ENCODE results near the gene REXO4. TPM values are rescaled to one million over a fixed set of nuclear protein-coding genes. Genes with fewer than 3 reads are reported as not detected.

REXO4 gene
- total and polyA plus RNA-seq, 2 of the 13 experiments (the other 11 are each of a cell fraction or from before 2014, with no cell fraction given): 18.5 to 30.4 TPM

- TF ChIP-seq LRRFIP1 (CRISPR knock-in tag; conservative IDR thresholded peaks at IDR 0.05): no peak
- 0 out of 2 replicates have a peak, but pooled peaks have one; percentile 31 for TF ChIP-seq KDM3A (CRISPR knock-in tag; IDR thresholded peaks at IDR 0.05; ENCODE audit: low read depth)
- peak; percentile 65; the same call in 1 of the 2 replicates for TF ChIP-seq ZNF788 (CRISPR knock-in tag; IDR thresholded peaks at IDR 0.05; ENCODE audit: borderline replicate concordance)
- no peak for TF ChIP-seq ATF3 (CRISPR knock-in tag; IDR thresholded peaks at IDR 0.05)
- TF ChIP-seq ZNF605 (CRISPR knock-in tag; IDR thresholded peaks at IDR 0.05): no peak
Observed at GRCh38 chr9:133406480-133407307, 11.1 kb downstream of the REXO4 start (continued).

GRCh38 chr9:133405508-133406438, 12.0 kb downstream of the REXO4 start:
- 94% methylated on average over 14 of the region's 19 CpGs for WGBS (ENCODE audit: low lambda C conversion rate)
- DNase-seq (ENCODE audit: low spot score) (no peak), FAIRE-seq (no peak), ATAC-seq (no peak)
- ChIA-PET CTCF (ENCODE audit: low intra/inter-chr PET ratio, low total read pairs) (interaction anchor here (0.6 to 1.9 kb wide), 3 partner anchors 16 to 80 kb away, joined by 4 to 39 read pairs (median 6); partner anchors contain the start of gene ADAMTS13), POLR2A (no interaction called here)
- BruUV-seq (replicated peaks): no TSS peak
- no peak overlapping the region for H3K9ac ChIP-seq (ENCODE audit: insufficient read depth, low read depth, low read length)
- peaks cover 8% of the 10 kb centered on the region for H3K4me1 ChIP-seq (ENCODE audit: insufficient read depth, low read length)
- peaks cover 24 to 46% of the 10 kb centered on the region in 2 experiments; a peak in 4 of 5 replicates for H3K36me3 ChIP-seq (replicated peaks in 1 of 2; ENCODE audit: control insufficient read depth in 1 of 2, insufficient read depth in 2 of 2, low read length in 2 of 2)
- TF ChIP-seq ZBTB20 (CRISPR knock-in tag; IDR thresholded peaks at IDR 0.05; ENCODE audit: borderline replicate concordance, low read depth) (no peak), ZBTB33 (CRISPR knock-in tag; IDR thresholded peaks at IDR 0.05) (peak; percentile 40; the same call in 1 of the 2 replicates), POLR2G (IDR thresholded peaks at IDR 0.05; ENCODE audit: low read depth, low read length) (0 out of 2 replicates have a peak, but pooled peaks have one; percentile 10)
- H3K79me2 ChIP-seq (ENCODE audit: insufficient read depth, low read length): no peaks in the 10 kb centered on the region
- no peaks in the 10 kb centered on the region for H3K27me3 ChIP-seq (ENCODE audit: control insufficient read depth in 1 of 2, insufficient read depth in 2 of 2, low read length in 2 of 2)
- H3K4me3 ChIP-seq (replicated peaks in 1 of 3; ENCODE audit: insufficient read depth in 1 of 3, low read depth in 2 of 3, low read length in 3 of 3): no peak overlapping the region
- in situ Hi-C loops (cut with HindIII; ENCODE audit: extremely low pct_ligation_motif_present, low pct_unique_long_range_greater_than_20kb) (loop anchor here (5.0 kb wide), 2 partner anchors 48 to 82 kb away; partner anchors contain the start of genes SURF1 and SURF2), intact Hi-C loops (cut with micrococcal nuclease; ENCODE audit: unreplicated experiment) (loop anchor here (2.0 kb wide), 1 partner anchor 19 kb away; no protein-coding TSS in a partner anchor)
- H4K20me1 ChIP-seq (ENCODE audit: insufficient read depth, low read length): 0 out of 2 replicates have a peak, but pooled peaks cover 4% of the 10 kb centered on the region
- no peak overlapping the region for H2AFZ ChIP-seq (ENCODE audit: low read length)
- no peaks in the 10 kb centered on the region for H3K9me3 ChIP-seq (ENCODE audit: low read length)
- no peak overlapping the region for H3K27ac ChIP-seq (ENCODE audit: extremely low read length, insufficient read depth, low read length)
- H3K4me2 ChIP-seq (ENCODE audit: low read depth, low read length): no peak overlapping the region
